ENCODE measurements around the gene KLHL1. TPM values are rescaled to one million over a fixed set of nuclear protein-coding genes. Genes with fewer than 3 reads are reported as not detected.

KLHL1 gene
- total RNA-seq, 4 donors from 2014 or later, result not detected

DNA sequence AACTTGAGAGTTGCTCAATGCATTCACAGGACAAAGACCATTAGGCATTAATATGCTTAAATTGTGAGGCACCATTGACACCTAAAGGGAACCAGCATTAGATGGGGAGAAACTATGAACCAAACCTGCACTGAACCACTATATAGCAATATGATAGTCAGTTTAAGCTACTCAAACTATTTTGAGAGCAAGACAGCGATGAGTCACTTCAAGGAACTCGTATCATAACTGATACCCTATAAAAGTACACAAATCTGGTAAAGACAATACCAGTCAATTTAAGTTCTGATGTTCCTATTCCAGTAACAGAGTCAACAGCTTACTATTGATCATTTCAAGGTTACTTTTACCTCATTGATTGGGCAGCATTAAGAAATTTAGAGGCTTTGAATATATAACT lies 151.9 kb downstream of the KLHL1 start:
- no peaks in the 10 kb centered on the region for H3K27me3 ChIP-seq
- intact Hi-C loops (cut with DNase I; ENCODE audit: low total_unique reads), result no loop called here
- DNase-seq, result no peak

DNA sequence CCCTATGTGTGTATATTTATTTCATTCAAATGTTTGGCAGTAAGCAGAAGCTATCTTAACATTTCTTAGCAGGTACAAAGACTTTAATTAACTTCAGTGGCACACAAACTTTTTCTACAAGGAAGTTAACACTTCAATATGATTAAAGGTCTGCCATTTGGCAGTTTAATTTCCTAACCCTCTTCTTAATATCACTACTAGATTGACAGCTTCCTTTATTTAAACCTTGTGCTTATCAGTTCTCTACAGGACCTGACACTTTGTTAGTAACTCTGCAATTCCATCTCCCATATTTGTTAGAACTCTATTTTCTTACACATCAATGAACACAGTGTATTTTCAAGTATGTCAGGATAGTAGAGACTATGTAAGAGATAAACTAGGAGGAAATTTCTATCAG lies 153.0 kb downstream of the KLHL1 start:
- Histone ChIP-seq H3K9me3 (no peaks in the 10 kb centered on the region), H3K27ac (no peak overlapping the region), H3K4me1 (no peaks in the 10 kb centered on the region), H3K4me3 (no peak overlapping the region), H3K27me3 (no peaks in the 10 kb centered on the region), H3K36me3 (no peaks in the 10 kb centered on the region)
- intact Hi-C loops (cut with DNase I; ENCODE audit: low total_unique reads), result no loop called here
- no peak for DNase-seq
- TF ChIP-seq, protein P1, sequence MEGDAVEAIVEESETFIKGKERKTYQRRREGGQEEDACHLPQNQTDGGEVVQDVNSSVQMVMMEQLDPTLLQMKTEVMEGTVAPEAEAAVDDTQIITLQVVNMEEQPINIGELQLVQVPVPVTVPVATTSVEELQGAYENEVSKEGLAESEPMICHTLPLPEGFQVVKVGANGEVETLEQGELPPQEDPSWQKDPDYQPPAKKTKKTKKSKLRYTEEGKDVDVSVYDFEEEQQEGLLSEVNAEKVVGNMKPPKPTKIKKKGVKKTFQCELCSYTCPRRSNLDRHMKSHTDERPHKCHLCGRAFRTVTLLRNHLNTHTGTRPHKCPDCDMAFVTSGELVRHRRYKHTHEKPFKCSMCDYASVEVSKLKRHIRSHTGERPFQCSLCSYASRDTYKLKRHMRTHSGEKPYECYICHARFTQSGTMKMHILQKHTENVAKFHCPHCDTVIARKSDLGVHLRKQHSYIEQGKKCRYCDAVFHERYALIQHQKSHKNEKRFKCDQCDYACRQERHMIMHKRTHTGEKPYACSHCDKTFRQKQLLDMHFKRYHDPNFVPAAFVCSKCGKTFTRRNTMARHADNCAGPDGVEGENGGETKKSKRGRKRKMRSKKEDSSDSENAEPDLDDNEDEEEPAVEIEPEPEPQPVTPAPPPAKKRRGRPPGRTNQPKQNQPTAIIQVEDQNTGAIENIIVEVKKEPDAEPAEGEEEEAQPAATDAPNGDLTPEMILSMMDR (IDR thresholded peaks at IDR 0.05), result no peak
- TF ChIP-seq POLR2A (IDR thresholded peaks at IDR 0.05), result no peak

More for the DNA sequence above, 151.9 kb downstream of the KLHL1 start:
- H3K9me3 ChIP-seq, result no peaks in the 10 kb centered on the region
- H3K4me1 ChIP-seq, result no peaks in the 10 kb centered on the region
- H3K36me3 ChIP-seq, result no peaks in the 10 kb centered on the region
- TF ChIP-seq, protein P1 (IDR thresholded peaks at IDR 0.05), result no peak
- no peak for TF ChIP-seq POLR2A (IDR thresholded peaks at IDR 0.05)
- H3K4me3 ChIP-seq, result no peak overlapping the region
- no peak overlapping the region for H3K27ac ChIP-seq

DNA sequence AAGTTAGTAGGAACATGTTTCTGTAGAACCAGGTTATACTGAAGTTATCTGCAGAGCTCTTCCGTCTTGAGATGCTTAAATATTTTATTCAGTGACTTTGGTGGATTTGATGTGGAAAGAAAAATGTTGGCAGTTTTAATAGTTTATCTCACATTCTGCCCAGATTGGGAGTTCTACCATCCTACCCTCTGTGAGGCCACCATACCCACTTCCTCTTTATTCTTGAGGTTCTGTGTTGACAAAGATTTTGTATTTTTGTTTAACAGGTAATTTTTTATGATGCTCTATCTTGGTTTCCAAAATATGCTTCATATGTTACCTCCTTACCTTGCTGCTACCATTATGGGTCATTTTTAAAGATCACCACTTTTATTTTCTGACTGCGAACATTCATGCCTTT lies 156.8 kb downstream of the KLHL1 start:
- intact Hi-C loops (cut with DNase I; ENCODE audit: low total_unique reads), result no loop called here
- Histone ChIP-seq H3K4me3 (no peak overlapping the region), H3K9me3 (no peaks in the 10 kb centered on the region)

DNA sequence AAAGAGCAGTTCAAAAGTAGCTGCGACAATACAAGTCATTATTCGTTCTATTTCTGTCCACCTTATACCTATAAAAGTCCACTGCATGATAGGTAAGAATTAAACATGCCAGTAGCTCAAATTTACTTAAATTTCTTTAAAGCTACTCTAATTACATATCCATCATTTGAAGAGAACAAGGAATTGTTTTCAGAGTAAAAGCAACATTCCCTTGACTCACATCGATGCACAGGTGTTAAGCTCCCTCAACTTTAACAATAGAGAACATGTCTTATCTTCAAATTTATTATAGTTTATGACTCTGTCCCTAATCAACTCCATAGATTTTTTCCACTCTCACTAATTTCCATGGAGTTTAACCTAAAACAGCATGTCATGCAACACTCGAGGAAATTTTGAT lies 158.1 kb downstream of the KLHL1 start:
- TF ChIP-seq, protein P1 (IDR thresholded peaks at IDR 0.05), result no peak
- TF ChIP-seq POLR2A (IDR thresholded peaks at IDR 0.05), result no peak
- DNase-seq, result no peak
- Histone ChIP-seq H3K27ac (no peak overlapping the region), H3K9me3 (no peaks in the 10 kb centered on the region), H3K4me3 (no peak overlapping the region), H3K36me3 (no peaks in the 10 kb centered on the region), H3K27me3 (no peaks in the 10 kb centered on the region), H3K4me1 (no peaks in the 10 kb centered on the region)
- intact Hi-C loops (cut with DNase I; ENCODE audit: low total_unique reads), result no loop called here

More for the DNA sequence above, 156.8 kb downstream of the KLHL1 start:
- no peak for TF ChIP-seq POLR2A (IDR thresholded peaks at IDR 0.05)
- TF ChIP-seq, protein P1 (IDR thresholded peaks at IDR 0.05), result no peak
- Histone ChIP-seq H3K4me1 (no peaks in the 10 kb centered on the region), H3K27me3 (no peaks in the 10 kb centered on the region), H3K27ac (no peak overlapping the region), H3K36me3 (no peaks in the 10 kb centered on the region)
- no peak for DNase-seq

DNA sequence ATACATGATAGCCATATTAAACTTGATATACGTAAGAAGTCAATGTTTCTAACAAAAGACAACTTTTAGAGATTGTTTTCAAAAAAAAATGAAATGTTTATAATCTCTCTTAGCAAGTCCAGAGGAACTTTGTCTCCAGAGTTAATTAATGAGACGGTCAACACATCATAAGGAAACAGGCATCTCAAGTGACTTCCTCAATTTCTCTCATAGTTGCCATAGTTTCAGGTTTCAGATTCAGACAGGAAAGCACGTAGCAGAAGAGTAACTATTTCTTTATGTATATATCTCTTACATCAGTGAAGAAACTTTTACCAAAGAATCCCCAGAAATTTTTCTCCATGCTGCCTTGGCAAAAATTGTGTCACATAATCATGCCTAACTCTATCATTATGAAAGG lies 160.2 kb downstream of the KLHL1 start:
- Histone ChIP-seq H3K9me3 (no peaks in the 10 kb centered on the region), H3K4me1 (no peaks in the 10 kb centered on the region)

More for the DNA sequence above, 160.2 kb downstream of the KLHL1 start:
- H3K27me3 ChIP-seq, result no peaks in the 10 kb centered on the region
- H3K27ac ChIP-seq, result no peak overlapping the region
- TF ChIP-seq POLR2A (IDR thresholded peaks at IDR 0.05), result no peak
- TF ChIP-seq, protein P1 (IDR thresholded peaks at IDR 0.05), result no peak
- H3K36me3 ChIP-seq, result no peaks in the 10 kb centered on the region
- no peak for DNase-seq
- H3K4me3 ChIP-seq, result no peak overlapping the region
- intact Hi-C loops (cut with DNase I; ENCODE audit: low total_unique reads), result no loop called here

Data from uterus (tissue), 4 donors.